HTERT RPE-1 (cell line): Measurements from ENCODE around the gene NOL11.
"Not testable (repeated sequence)": the region's sequence is repeated elsewhere in the genome, so short reads cannot be mapped to it uniquely, and the experiment has no call there.

Source experiments
- in situ Hi-C: fragments of 300-500 bp; cut with MboI; formaldehyde crosslinking; loops from 4 replicates; pipeline ENCODE4 v1.14.3; 2020; ENCODE audit warnings: low sequenced_read_pairs

NOL11 gene

DNA sequence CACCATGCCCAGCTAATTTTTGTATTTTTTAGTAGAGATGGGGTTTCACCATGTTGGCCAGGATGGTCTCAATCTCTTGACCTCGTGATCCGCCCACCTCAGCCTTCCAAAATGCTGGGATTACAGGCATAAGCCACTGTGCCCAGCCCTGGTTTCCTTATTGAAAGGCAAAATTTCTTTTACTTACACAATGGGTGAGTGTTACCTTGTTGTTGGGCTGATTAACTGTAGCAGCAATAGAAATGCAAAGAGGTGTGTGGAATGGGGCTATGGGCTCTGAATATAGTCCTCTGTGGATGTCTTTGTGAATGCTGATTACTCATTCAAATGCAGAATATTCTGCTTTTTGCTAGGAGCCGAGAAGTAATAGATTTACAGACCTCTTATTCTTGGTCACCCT, 34.4 kb downstream of the NOL11 start:
- in situ Hi-C loops: not testable (repeated sequence)

GRCh38 chr17:67753026-67753425, 35.3 kb downstream of the NOL11 start:
- in situ Hi-C loops: no loop called here

DNA sequence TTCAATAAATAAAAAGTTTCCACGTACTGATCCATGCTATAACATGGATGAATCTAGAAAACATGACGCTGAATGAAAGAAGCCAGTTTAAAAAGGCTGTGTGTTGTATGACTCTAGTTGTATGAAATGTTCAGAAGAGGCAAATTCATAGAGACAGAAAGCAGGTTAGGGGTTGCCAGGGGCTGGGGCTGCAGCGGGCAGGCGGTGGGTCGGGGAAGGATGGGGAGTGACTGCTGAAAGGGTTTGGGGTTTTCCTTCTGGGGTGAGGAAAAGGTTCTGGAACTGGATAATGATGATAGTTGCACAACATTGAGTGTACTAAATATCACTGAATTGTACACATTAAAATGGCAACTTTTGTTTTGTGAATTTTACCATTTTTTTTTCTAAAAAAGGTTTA, 36.3 kb downstream of the NOL11 start:
- in situ Hi-C loops: no loop called here

GRCh38 chr17:67754686-67755085, 37.0 kb downstream of the NOL11 start:
- in situ Hi-C loops: not testable (repeated sequence)

- in situ Hi-C loops: not testable (repeated sequence)
These were observed 39.0 kb downstream of the NOL11 start for GRCh38 chr17:67756766-67757165.

GRCh38 chr17:67759355-67760171, 41.8 kb downstream of the NOL11 start:
- in situ Hi-C loops: no loop called here

DNA sequence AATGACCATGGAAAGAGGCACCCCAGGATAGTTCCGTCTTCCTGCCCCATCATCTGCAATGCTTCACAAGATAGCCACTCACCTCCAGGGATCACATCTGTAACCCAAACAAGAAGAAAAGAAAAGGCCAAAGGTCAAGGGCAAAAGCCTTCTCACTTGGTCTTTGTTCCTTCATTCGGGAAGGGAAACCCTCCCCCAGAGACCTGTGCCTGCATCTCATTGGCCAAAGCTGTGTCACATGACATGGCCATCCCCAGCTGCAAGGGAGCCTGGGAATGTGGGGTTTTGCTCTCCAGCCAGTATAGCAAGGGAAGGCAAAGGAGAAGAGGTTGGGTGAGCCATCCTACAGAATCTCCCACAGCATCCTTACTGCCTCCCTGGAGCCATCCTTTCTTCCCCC, 47.9 kb downstream of the NOL11 start:
- in situ Hi-C loops: no loop called here

GRCh38 chr17:67769231-67769630, 51.5 kb downstream of the NOL11 start:
- in situ Hi-C loops: no loop called here

DNA sequence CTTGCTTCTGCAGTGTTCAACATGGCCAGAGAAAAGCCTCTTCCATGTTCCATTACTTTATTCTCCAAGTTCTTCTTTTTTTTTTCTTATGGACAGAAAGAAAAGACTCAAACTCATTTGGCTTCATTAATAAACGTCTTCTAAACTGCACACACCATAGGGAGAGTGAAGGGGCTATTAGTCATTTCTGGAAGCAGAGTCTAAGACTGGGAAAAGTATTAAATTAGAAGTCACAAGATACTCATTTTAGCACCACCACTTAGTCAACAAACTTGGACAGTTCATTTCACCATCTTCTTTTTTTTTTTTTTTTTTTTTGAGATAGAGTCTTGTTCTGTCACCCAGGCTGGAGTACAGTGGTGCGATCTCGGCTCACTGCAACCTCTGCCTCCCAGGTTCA, 52.8 kb downstream of the NOL11 start:
- in situ Hi-C loops: no loop called here

DNA sequence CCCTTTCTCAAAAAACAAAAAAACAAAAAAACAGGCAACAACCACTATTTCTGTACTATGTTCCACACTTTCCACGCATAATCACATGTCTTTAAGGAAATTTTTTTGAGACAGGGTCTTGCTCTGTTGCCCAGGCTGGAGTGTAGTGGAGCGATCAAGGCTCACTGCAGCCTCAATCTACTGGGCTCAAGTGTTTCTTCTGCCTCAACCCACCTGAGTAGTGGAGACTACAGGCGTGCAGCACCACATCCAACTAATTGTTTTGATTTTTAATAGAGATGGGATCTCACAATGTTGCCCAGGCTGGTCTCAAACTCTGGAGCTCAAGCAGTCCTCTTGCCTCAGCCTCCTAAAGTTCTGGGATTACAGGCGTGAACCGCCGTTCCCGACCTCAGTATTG, 54.9 kb downstream of the NOL11 start:
- in situ Hi-C loops: no loop called here

DNA sequence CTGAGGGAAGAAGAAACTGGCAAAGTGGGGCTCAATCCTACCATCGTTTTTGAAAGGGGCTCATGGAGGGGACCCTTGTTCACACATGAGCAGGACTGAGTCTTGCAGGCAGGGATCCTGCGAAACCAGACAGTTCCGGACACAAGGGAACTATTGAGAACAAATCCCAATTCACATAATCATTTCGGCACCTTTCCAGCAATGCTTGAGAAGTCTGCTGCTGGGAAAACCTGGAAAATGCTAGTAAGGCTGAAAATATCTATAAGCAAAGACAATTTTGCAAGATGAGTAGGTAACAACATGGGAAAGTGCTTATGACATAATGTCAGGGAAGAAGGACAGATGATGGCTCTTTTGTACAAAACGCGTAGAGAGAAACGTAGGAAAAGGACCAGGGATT, 55.5 kb downstream of the NOL11 start:
- in situ Hi-C loops: no loop called here

DNA sequence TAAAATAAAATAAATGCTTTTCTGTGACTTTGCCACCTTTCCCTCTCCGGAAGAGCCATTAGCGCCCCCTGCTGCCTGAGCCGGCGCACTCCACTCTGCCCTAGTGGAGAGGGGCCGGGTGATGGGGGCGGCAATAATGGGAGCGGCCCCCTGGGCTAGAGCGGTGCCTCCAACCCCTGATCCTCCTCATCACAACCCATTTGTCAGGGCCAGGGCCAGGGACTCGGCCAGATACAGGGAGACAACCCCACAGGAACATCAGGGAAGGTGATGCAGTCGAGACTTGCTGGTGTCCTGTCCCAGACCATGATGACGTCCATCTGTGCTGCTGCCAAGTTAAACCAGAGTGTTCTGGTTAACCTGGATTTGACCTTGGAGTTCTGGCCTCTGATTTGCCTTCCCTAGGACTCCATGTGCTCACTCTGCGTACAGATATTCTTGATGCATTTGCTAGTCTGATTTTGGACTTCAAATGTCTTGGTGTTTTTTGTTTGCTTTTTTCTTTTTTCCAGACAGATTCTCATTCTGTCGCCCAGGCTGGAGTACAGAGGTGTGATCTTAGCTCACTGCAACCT, 61.4 kb downstream of the NOL11 start:
- in situ Hi-C loops: no loop called here

DNA sequence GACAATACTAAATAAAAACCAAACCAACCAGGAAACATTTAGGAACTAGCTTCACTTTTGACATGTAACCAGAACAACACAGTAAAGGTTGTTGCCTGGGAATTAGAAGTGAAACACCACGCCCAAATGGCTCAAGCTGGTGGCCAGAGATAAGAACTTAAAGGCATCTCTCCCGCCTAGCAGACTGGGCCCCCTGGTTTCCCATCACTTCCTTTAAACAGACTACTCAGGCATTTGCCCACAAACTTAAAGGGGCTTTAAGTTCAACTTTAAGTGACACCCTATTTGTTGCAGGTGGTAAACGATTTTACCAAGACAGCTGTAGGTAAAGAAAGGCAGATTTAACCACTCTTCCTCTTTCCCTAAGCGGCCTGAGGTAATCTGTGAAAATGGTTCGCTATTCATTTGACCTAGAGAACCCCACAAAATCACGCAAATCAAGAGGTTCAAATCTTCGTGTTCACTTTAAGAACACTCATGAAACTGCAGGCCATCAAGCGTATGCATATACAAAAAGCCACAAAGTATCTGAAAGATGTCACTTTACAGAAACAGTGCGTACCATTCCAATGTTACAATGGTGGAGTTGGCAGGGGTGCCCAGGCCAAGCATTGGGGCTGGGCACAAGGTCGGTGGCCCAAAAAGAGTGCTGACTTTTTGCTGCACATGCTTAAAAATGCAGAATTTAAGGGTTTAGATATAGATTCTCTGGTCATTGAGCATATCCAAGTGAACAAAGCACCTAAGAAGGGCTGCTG, 66.8 kb downstream of the NOL11 start:
- in situ Hi-C loops: no loop called here

GRCh38 chr17:67785122-67785477, 67.4 kb downstream of the NOL11 start:
- in situ Hi-C loops: no loop called here

GRCh38 chr17:67785504-67785903, 67.8 kb downstream of the NOL11 start:
- in situ Hi-C loops: no loop called here
